Ammon's horn (tissue), 1 donor: Measurements from ENCODE around the gene PLVAP.

Experiments used
- DNase-seq: peaks from one replicate; pipeline ENCODE4 v3.0.0-alpha.2; 2016; ENCODE audit warnings: low spot score

PLVAP gene

DNA sequence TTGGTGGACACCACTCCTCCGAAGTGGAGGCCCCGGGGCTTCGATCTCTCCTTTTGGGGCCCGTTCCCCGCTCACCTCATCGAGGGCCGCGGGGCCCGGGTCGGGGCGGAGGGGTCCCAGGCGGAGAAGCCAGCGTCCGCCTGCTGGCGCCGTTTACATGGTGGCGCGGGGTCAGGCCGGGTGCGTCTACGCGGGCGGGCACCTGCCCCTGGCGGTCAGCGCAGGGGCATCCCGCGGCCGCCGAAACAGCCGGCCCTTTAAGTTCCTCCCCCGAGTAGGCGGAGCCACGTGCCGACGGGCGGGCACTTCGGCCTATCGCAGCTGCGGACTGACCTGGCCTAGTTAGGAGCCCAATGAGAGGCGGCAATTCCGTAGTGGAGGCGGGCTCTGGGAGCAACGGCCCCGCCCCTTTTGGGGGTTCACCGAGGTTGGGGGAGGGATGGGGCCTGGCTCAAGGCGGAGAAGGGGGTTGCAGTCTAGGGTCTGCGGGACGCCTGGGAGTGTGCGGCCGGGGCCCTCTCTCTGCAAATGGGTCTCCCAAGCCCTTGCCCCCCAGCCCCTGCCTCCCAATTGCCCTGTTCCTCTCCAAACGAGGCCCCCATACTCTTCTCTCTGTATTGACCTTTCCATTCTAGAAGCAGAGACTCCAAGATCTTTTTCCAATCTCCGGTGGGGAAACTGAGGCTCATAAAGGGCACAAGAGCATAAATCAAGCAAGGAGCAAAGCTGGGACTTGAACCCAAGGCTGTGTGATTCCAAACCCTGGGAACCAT, 73.8 kb downstream of the PLVAP start, which contains the start of gene ABHD8:
Gene ABHD8 (minus strand): TSS at position 259 of the 773 bp plus-strand sequence. CDS start 1,809 bp downstream, outside the sequence.
- peak; percentile 97 for DNase-seq

DNA sequence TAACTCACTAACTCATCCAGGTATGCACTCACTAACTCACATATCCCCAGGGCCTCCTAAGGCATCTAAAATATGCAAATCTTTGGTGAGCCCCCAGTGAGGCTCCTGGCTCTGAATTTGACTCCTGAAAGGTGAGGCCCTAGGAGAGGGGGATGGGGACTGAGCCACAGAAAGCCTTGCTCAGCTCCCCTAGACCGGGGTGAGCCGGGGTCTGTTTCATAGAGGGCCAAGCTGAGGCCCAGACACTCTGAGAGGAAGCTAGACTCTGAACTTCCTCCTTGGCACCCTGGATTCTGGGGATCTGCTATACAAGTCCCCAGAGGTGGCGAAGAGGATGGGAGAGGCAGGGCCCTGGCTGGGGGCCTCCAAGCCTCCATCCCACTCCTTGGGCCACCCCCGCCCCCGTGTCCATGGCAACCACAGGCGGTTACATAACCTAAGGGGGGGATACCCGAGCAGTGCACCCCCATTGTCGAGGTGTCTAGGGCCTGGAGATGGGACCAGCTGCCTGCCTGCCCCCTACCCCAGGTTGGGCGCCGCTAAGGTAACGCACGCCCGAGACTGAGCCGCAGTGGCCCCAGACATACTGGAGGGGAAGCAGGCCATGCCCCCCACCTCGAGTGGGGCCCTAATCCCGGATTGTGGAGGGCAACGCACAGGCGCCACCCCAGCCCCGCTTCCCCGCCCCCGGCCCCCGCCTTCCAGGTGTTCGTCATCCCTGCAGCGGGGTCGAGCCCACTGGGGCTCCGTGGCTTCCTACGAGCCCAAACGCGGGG, 74.6 kb downstream of the PLVAP start:
- peak; percentile 58 for DNase-seq
